Measurements from ENCODE around the gene PI16. TPM values are rescaled to one million over a fixed set of nuclear protein-coding genes. Genes with fewer than 3 reads are reported as not detected.

Gene PI16
- total and polyA plus RNA-seq, 2 of the 13 experiments (the other 11 are each of a cell fraction or from before 2014, with no cell fraction given): not detected

GRCh38 chr6:36964349-36964748 lies 9.8 kb downstream of the PI16 start (continued):
- TF ChIP-seq PREB (CRISPR knock-in tag; IDR thresholded peaks at IDR 0.05) (no peak), HMG20A (CRISPR knock-in tag; IDR thresholded peaks at IDR 0.05; ENCODE audit: borderline replicate concordance) (no peak), ARNT2 (CRISPR knock-in tag; IDR thresholded peaks at IDR 0.05; ENCODE audit: low read depth) (no peak), MAZ (IDR thresholded peaks at IDR 0.05; ENCODE audit: borderline replicate concordance, low read depth, low read length) (no peak), MAZ (CRISPR knock-in tag; IDR thresholded peaks at IDR 0.05; ENCODE audit: low read depth) (no peak), ZNF276 (CRISPR knock-in tag; IDR thresholded peaks at IDR 0.05; ENCODE audit: low read depth) (no peak), MTA3 (CRISPR knock-in tag; IDR thresholded peaks at IDR 0.05) (no peak), MNT (IDR thresholded peaks at IDR 0.05) (no peak), ZNF605 (CRISPR knock-in tag; IDR thresholded peaks at IDR 0.05) (no peak), ZNF629 (CRISPR knock-in tag; conservative IDR thresholded peaks at IDR 0.05) (no peak)

Measured in HepG2 (cell line).